CD14-positive monocyte (primary cell): ENCODE data around the gene GSTT2. TPM values are rescaled to one million over a fixed set of nuclear protein-coding genes. Genes with fewer than 3 reads are reported as not detected.

Experiments
- DNase-seq, 3 donors: peaks; one replicate each; pipeline ENCODE4 v3.0.0-alpha.2; 2011 to 2022
- H2AFZ ChIP-seq: 2 replicates; pipeline ENCODE4 v1.6.0; 2012; ENCODE audit warnings: mild to moderate bottlenecking, low read depth, low read length, inconsistent platforms; ENCODE audit not compliant: insufficient read depth, poor library complexity, severe bottlenecking
- H3K27ac ChIP-seq, 2 donors: 1 replicate in 1 of 2; 2 replicates in 1 of 2; pipeline ENCODE4 v1.5.1; 2012 to 2013; ENCODE audit warnings: low read length in 2 of 2, control low read depth in 1 of 2, inconsistent platforms in 1 of 2, low read depth in 1 of 2, mild to moderate bottlenecking in 1 of 2
- H3K27me3 ChIP-seq, 2 donors: one replicate each; pipeline versions ENCODE4 v1.6.0 to v1.6.1; 2011 to 2013; ENCODE audit warnings: low read length in 2 of 2; ENCODE audit not compliant: control insufficient read depth in 2 of 2, insufficient read depth in 2 of 2
- H3K36me3 ChIP-seq, 2 donors: replicated peaks in 1 of 2; 1 replicate in 1 of 2; 2 replicates in 1 of 2; pipeline versions ENCODE4 v1.5.1 to v1.6.1; 2012 to 2013; ENCODE audit warnings: low read length in 2 of 2, control low read depth in 1 of 2, inconsistent platforms in 1 of 2, mild to moderate bottlenecking in 1 of 2; ENCODE audit not compliant: insufficient read depth in 2 of 2, control insufficient read depth in 1 of 2
- H3K4me1 ChIP-seq, 2 donors: 1 replicate in 1 of 2; 2 replicates in 1 of 2; pipeline versions ENCODE4 v1.5.1 to v1.6.1; 2012 to 2013; ENCODE audit warnings: low read length in 2 of 2, control low read depth in 1 of 2, inconsistent platforms in 1 of 2, mild to moderate bottlenecking in 1 of 2, moderate library complexity in 1 of 2; ENCODE audit not compliant: insufficient read depth in 2 of 2, control insufficient read depth in 1 of 2
- H3K4me2 ChIP-seq: replicated peaks from 2 replicates; pipeline ENCODE3; 2012; ENCODE audit warnings: low read length, moderate library complexity, mild to moderate bottlenecking; ENCODE audit not compliant: poor library complexity, severe bottlenecking; ENCODE audit errors: extremely low read depth
- H3K4me3 ChIP-seq, 3 experiments: fragments of 200-600 bp in 1 of 3; sonication (generic) in 1 of 3; replicated peaks in 1 of 3; 1 replicate in 2 of 3; 2 replicates in 1 of 3; pipeline ENCODE4 v1.5.1; 2011 to 2013; ENCODE audit warnings: low read length in 3 of 3, mild to moderate bottlenecking in 3 of 3, control low read depth in 2 of 3, low read depth in 2 of 3, inconsistent platforms in 1 of 3, moderate library complexity in 1 of 3
- H3K79me2 ChIP-seq: 2 replicates; pipeline ENCODE4 v1.6.0; 2012; ENCODE audit warnings: mild to moderate bottlenecking, control low read depth, inconsistent platforms, low read length, moderate library complexity; ENCODE audit not compliant: insufficient read depth
- H3K9ac ChIP-seq: 2 replicates; pipeline ENCODE4 v1.6.0; 2017; ENCODE audit warnings: low read length, mild to moderate bottlenecking; ENCODE audit not compliant: insufficient read depth, poor library complexity, severe bottlenecking
- H3K9me3 ChIP-seq, 2 donors: replicated peaks in 1 of 2; 1 replicate in 1 of 2; 2 replicates in 1 of 2; pipeline versions ENCODE4 v1.5.1 to v1.6.1; 2012 to 2013; ENCODE audit warnings: low read length in 2 of 2, control low read depth in 1 of 2; ENCODE audit not compliant: control insufficient read depth in 1 of 2, insufficient read depth in 1 of 2
- H4K20me1 ChIP-seq: 2 replicates; pipeline ENCODE4 v1.6.0; 2012; ENCODE audit warnings: mild to moderate bottlenecking, low read length, control low read depth, moderate library complexity; ENCODE audit not compliant: insufficient read depth
- H3K27ac Mint-ChIP-seq, 7 donors: one replicate each; pipeline ENCODE4 v1.8.0; 2020; ENCODE audit warnings: mild to moderate bottlenecking in 7 of 7, mixed read lengths in 7 of 7, moderate library complexity in 6 of 7, inconsistent platforms in 2 of 7
- H3K27me3 Mint-ChIP-seq, 3 donors: one replicate each; pipeline ENCODE4 v1.8.0; 2021 to 2022; ENCODE audit warnings: low read depth in 3 of 3, mild to moderate bottlenecking in 3 of 3, mixed read lengths in 3 of 3, moderate library complexity in 3 of 3, inconsistent platforms in 1 of 3
- H3K36me3 Mint-ChIP-seq, 2 donors: one replicate each; pipeline ENCODE4 v1.8.0; 2020; ENCODE audit warnings: mixed read lengths in 2 of 2, inconsistent platforms in 1 of 2, mild to moderate bottlenecking in 1 of 2
- H3K4me1 Mint-ChIP-seq: one replicate; pipeline ENCODE4 v1.8.0; 2020; ENCODE audit warnings: mild to moderate bottlenecking, mixed read lengths
- H3K4me3 Mint-ChIP-seq, 2 donors: one replicate each; pipeline ENCODE4 v1.8.0; 2020; ENCODE audit warnings: mild to moderate bottlenecking in 2 of 2, mixed read lengths in 2 of 2, moderate library complexity in 1 of 2
- H3K9me3 Mint-ChIP-seq, 7 donors: one replicate each; pipeline ENCODE4 v1.8.0; 2020 to 2022; ENCODE audit warnings: mixed read lengths in 7 of 7, mild to moderate bottlenecking in 6 of 7, moderate library complexity in 6 of 7, inconsistent platforms in 2 of 7
- CTCF ChIP-seq: fragments of 200-600 bp; IDR thresholded peaks from one replicate; pipeline ENCODE4 v1.8.0; 2022; ENCODE audit warnings: antibody characterized with exemption, mild to moderate bottlenecking
- WGBS: methylation state at CpG from one replicate; pipeline ENCODE4 v1.1.5; 2013; ENCODE audit warnings: missing lambda C conversion rate; ENCODE audit not compliant: insufficient coverage; 5-methylcytosine and 5-hydroxymethylcytosine counted together
- intact Hi-C, 2 donors: fragments of 100-400 bp; cut with micrococcal nuclease; formaldehyde crosslinking; loops; one replicate each; pipeline versions ENCODE4 v1.15.0 to v1.15.1; 2023
- polyA plus RNA-seq, 3 donors: library from polyadenylated mRNA; depleted of rRNA in 1 of 3; unstranded in 2 of 3; stranded (reverse) in 1 of 3; fragments of 300-500 nt in 2 of 3; fragments of >200 nt in 1 of 3; fragmentation: Illumina TruSeq in 2 of 3; gene quantifications; 1 replicate in 2 of 3; 2 replicates in 1 of 3; pipeline ENCODE4 v1.2.3, GENCODE V29; 2012 to 2021

The GSTT2 gene
- polyA plus RNA-seq, 3 donors, result 0.15 TPM; not detected in 2

- Mint-ChIP-seq H3K4me1 (peaks cover 5% of the 10 kb centered on the region), H3K9me3 (peaks cover 0 to 6% (median 0%) of the 10 kb centered on the region in 7 donors), H3K4me3 (no peak overlapping the region), H3K27me3 (peaks cover 0 to 1% (median 0%) of the 10 kb centered on the region in 3 donors), H3K27ac (no peak overlapping the region), H3K36me3 (peaks cover 18 to 23% of the 10 kb centered on the region in 2 donors)
- no peak for DNase-seq
- WGBS, result 43% methylated on average over 1 of the region's 2 CpGs
- Histone ChIP-seq H2AFZ (no peak overlapping the region), H3K79me2 (peaks cover 22% of the 10 kb centered on the region), H3K9me3 (no peaks in the 10 kb centered on the region), H3K27me3 (no peaks in the 10 kb centered on the region), H3K36me3 (peaks cover 9 to 22% of the 10 kb centered on the region in 2 donors), H3K4me2 (no peak overlapping the region), H3K27ac (no peak overlapping the region), H3K4me1 (no peaks in the 10 kb centered on the region), H4K20me1 (no peaks in the 10 kb centered on the region), H3K4me3 (no peak overlapping the region), H3K9ac (no peak overlapping the region)
- intact Hi-C loops, result no loop called here
- TF ChIP-seq CTCF, result no peak
These were observed 48.6 kb downstream of the GSTT2 start for GRCh38 chr22:24028533-24028932.

- intact Hi-C loops, result no loop called here
- peaks cover 0 to 4% (median 0%) of the 10 kb centered on the region in 7 donors for H3K9me3 Mint-ChIP-seq
- H3K27me3 Mint-ChIP-seq, result peaks cover 0 to 1% (median 0%) of the 10 kb centered on the region in 3 donors
- Histone ChIP-seq H3K79me2 (peaks cover 26% of the 10 kb centered on the region), H3K4me2 (no peak overlapping the region), H3K9ac (no peak overlapping the region), H3K4me1 (no peaks in the 10 kb centered on the region), H3K4me3 (no peak overlapping the region), H3K27ac (no peak overlapping the region), H4K20me1 (no peaks in the 10 kb centered on the region), H3K9me3 (no peaks in the 10 kb centered on the region), H2AFZ (no peak overlapping the region), H3K36me3 (peaks cover 9 to 22% of the 10 kb centered on the region in 2 donors), H3K27me3 (no peaks in the 10 kb centered on the region)
- WGBS, result no CpG with 5 or more reads among the region's 3 CpGs
- DNase-seq, result no peak
- no peak overlapping the region for H3K27ac Mint-ChIP-seq
- peaks cover 18 to 22% of the 10 kb centered on the region in 2 donors for H3K36me3 Mint-ChIP-seq
- peaks cover 8% of the 10 kb centered on the region for H3K4me1 Mint-ChIP-seq
- no peak overlapping the region for H3K4me3 Mint-ChIP-seq
- no peak for TF ChIP-seq CTCF
These were observed 49.4 kb downstream of the GSTT2 start for GRCh38 chr22:24029304-24029703.
